G401.6 (cell line): Measurements from ENCODE around the gene CDH20.
A peak's percentile ranks its signal among the peaks of the same experiment; 100 is the strongest.

Experiments
- FAIRE-seq: peaks from 2 replicates; lab custom pipeline; 2012; peaks lifted over from hg19 to GRCh38; lab: Jason Lieb, UNC

Gene CDH20

DNA sequence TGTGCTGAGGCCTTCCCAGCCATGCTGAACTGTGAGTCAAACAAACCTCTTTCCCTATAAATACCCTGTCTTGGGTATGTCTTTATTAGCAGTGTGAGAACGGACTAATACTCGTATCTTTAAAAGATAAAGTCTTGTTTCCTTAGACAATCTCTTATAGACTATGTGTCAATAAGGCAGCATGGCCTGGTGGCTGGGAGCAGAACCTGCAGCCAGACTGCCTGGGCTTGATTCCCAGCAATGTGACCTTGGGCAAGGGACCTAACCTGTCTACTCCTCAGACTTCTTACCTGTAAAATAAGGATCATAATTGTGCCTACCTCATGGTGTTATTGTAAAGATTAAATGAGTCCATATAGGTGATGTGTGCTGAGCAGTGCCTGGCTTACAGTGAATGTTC is 198.7 kb downstream of the CDH20 start:
- FAIRE-seq: no peak

DNA sequence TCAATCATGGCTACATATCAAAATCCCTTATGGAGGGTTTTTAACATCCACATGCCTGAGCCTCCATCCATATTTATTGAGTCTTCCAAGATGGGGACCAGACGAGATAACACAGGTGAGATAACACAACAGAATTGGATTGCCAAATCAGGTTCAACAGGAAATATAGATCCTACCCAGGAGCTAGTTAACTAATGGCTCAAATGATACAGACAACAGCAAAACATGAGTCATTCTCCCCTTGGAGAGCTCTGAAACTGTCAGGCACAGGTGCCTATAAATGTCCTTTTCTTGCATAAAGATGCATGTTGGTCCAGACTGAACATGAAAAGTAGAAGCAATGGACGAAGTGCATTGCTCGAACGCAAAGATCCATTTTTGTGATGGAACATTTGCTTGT is 202.2 kb downstream of the CDH20 start:
- no peak for FAIRE-seq

DNA sequence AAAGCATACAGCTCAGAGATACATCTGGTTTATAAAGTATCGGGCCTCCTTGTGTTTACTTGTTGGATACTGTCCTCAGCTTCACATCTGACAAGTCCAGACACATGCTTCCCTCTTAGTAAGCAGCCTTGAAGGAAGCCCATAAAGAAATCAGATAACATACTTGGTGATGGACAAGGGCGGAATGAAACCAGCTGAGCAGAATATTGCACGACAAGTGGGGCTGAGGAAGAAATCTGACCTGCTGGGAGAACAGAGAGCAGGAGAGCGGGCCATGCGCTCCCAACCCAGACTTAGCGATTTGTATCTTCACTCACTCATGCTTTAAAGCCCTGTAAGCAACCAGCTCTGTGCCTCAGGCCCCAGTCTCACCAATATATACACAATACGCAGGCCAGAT is 208.4 kb downstream of the CDH20 start:
- FAIRE-seq: no peak

DNA sequence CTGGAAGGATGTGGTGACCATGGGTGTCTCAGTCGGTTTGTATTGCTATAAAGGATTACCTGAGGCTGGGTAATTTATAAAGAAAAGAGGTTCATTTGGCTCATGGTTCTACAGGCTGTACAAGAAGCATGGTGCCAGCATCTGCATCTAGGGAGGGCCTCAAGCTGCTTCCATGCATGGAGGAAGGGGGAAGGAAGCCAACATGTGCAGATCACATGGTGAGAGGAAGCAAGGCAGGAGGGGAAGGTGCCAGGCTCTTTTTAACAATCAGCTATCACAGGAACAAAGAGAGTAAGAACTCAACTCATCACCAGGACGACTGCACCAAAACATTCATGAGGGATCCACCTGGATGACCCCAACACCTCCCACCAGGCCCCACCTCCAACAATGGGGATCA is 209.4 kb downstream of the CDH20 start:
- FAIRE-seq: no peak

DNA sequence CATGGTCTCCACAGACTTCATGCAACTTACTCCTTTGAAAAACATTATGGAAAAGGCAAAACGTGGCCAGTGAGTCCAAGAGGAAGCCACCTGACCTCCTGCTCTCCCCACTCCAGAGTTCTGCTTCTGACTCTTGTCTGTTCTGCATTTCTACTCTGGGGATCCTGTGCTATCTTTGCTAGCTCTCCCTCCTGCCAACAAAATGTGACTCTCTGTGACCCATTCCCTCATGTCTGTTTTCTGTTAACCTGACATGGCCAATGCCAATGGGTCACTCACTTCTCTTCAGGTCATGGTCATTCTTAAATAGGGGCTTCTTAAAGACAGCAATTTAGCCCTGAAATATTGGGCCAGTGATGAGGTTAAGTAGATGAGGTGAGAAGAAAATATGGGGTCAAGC is 210.3 kb downstream of the CDH20 start:
- no peak for FAIRE-seq

DNA sequence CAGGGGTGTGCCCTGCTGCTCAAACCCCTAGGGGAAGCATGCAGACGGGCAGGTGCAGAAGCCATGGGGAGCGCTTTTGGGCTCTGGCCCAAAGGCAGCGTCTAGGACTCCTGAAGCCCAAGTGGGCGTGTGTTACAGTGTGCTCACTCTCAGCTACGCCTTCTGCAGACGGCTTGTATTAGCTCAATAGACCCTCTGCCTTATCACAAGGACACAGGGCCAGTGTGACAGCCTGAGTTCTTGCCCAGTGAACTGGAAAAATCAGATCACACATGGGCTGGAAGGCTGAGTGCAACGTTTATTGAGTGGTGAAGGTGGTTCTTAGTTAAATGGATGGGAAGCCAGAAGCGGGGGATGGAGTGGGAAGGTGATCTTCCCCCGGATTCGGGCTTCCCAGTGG is 210.9 kb downstream of the CDH20 start:
- no peak for FAIRE-seq

DNA sequence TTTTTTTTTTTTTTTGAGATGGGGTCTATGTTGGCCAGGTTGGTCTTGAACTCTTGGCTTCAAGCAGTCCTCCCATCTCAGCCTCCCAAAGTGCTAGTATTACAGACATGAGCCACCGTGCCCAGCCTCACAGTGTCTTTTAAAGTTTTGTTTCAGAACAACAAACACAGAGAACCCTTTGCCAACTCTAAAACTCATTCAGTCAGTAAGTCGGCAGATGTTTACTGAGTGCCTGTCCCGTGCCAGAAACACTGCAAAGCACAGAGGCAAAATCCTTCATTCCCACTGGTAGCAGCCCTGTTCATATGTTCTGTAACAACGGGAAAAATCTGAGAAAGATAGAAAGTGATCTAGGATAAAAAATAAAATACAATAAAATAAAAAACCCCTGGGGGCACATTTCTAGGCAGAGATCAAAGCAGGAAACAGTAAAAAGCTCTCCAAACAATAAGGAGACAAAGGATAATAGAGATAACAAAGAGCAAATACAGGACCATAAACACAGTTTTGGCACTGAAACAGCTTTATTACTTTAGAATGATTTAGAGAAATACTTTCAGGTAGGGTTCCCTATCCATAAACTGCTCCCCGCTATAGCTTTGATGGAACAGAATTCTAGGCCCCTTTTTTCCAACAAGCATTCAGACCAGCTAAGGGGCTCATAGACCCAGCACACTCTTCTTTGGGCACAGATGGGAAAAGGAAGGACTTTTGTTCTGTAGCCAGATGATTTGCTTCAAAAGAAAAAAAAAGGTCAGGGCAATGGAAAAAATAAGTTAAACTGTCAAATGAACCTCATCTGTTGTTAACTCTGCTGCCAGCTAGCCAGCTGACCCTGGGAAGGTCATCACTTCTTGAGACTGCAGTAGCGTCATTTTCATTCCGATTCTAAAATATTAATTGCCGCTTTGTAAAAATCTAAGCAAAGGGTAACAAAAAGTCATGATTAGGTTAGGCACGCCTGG is 212.3 kb downstream of the CDH20 start:
- FAIRE-seq: no peak

DNA sequence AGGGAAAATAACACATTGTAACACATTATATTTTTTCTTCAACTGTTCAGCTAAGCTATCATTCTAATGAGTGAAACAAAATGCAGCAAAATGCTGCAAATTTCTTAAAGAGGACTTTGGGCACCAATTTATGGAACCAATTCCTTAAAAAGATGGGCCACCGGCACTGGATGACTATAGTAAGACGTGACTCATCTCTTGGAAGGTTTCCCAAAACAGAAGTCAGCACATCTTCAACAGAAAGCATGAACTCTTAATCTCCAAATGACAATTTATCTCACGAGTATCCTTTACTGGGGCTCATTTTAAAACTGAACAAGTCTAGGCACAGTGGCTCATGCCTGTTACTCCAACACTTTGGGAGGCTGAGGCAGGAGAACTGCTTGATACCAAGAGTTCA is 213.4 kb downstream of the CDH20 start:
- FAIRE-seq: no peak

DNA sequence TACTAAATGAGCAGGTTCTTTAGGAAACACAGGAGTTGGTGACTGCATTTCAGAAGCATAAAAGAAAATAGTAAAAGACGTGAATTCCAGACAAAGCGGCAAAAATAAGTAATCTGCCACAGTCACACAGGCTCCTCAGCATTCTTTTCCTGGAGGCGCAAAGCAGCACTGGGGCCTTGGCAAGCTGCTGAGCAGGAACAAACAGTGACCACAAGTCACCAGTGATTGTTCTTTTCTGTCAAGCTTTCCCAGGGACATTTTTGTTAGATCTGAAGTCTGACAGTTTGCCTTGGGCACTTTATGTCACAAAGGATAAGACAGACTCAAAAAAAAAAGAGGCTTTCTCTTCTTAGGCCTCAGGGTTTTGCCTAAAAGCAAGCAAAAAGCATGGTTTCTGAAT is 216.2 kb downstream of the CDH20 start:
- FAIRE-seq: no peak

DNA sequence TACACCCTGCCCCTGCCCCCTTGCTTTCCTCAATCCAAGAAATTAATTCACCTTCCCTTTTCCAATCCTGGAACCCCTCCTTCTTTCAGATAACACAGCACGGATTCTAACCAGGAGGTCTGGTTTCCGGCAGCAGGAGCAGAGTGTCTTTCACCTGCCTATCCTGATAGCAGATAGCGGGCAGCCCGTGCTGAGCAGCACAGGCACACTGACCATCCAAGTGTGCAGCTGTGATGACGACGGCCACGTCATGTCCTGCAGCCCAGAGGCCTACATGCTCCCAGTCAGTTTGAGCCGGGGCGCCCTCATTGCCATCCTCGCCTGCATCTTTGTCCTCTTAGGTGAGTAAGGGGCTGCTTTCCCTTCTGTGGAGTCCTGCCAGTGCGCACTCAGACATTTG is 216.7 kb downstream of the CDH20 start:
- no peak for FAIRE-seq

DNA sequence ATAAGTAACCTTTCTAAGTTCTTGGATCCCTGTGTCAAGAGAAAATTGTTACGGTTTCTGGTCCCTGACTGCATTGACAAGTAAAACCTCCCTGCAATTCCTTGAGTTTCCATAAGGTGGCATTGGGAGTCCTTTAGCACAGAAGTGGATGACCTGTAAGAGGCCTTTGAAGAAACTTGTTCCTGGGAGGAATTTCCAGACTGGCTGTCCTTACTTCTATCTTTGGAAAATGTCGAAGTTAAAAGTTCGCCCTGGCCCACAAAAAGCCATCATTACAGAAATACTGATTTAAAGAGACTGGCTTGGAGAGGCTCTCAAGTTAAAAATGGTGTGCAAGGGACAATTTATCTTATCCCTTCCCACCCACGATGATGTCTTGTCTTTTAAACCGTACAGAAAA is 218.4 kb downstream of the CDH20 start:
- peak; percentile 48 for FAIRE-seq

DNA sequence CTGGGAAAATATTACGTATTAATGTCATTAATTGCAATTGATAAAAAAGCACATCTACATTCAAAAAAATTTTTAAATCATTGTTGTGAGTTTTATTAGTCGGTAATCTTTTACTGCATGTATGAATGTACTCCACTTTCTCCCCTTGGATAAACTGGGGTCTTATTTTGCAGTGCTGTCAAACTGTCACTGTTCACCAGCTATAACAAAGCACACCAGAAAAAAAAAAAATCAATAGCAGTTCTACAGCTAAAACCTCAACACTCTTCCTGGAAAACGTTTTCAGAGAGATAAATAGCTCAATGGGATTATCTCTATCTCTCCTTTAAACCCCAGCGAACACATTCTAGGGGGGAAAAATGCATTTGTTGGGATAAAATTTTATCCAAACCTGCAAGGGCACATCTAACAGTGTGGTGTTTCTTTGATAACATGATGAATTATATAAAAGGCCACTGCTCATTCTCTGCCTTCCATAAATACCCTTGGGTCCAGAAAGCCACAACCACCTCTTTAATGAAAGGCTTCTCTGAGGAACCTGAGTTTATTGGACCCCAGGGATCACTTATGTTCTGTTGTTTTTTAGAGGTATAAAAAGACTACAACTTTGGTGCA is 219.9 kb downstream of the CDH20 start:
- no peak for FAIRE-seq

DNA sequence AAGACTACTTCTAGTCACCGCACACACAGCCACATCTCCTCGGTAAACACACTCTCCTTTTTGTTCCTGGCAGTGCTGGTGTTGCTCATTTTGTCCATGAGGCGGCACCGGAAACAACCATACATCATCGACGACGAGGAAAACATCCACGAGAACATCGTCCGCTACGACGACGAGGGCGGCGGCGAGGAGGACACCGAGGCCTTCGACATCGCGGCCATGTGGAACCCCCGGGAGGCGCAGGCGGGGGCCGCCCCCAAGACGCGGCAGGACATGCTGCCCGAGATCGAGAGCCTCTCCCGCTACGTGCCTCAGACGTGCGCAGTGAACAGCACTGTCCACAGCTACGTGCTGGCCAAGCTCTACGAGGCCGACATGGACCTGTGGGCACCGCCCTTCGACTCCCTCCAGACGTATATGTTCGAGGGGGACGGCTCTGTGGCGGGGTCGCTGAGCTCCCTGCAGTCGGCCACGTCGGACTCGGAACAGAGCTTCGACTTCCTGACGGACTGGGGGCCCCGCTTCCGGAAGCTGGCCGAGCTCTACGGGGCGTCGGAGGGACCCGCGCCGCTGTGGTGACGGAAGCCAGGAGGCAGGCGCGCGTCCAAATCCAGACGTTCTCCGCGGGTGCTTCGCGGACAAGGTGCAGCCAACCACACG is 221.0 kb downstream of the CDH20 start:
- FAIRE-seq: no peak

DNA sequence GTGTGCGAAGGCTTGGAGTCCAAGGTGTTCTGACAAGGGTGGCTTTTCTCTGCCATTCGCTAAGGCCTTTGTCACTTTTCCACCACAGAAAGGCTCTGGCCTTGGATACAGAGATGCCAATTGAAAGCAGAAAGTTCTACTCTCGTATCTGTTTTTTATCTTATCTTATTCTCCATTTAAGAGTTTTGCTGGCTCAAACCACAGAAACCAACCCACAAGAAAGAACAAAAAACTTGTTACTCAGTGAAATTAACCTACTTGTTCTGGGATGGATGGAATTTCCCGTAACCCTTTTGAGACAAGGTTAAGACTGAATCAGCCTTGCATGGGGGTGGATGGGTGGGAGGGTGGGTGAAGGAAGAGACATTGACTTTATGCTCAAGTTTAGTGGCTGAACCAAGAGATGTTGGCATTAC is 221.7 kb downstream of the CDH20 start:
- no peak for FAIRE-seq

DNA sequence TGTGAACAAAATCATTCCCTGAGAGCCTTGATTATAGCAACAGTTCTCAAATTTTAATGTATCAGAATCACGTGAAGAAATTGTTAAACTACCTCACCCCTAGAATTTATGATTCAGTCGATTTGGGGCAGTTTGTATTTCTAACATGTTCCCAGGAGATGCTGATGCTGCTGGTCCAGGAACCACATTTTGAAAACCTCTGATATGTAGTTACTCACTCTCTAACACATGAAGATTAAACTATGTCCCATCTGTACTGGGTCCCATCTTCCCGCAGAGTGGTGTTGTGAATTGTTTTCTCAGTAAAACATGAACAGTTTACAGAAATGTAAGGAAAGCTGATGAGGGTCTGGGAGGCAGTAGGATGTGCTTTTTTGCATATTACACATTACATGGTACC is 223.1 kb downstream of the CDH20 start:
- no peak for FAIRE-seq

DNA sequence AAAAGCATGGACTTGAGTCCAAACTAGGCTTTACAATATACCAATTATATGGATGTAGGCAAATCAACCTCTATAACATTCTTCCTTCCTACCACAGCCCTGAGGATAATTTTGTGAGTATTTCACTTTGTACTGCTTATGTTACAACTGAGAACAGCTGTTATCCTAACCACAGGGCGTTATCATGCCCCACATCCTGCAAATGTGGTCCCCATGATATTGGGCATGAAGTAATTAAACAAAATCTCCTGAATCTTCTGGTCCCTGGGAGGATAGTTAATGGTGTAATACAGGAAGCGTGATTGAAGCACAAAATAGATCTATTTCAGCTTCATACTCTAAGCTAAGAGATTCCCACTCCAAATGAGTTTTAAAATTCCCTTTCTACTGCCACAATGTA is 223.6 kb downstream of the CDH20 start:
- no peak for FAIRE-seq

DNA sequence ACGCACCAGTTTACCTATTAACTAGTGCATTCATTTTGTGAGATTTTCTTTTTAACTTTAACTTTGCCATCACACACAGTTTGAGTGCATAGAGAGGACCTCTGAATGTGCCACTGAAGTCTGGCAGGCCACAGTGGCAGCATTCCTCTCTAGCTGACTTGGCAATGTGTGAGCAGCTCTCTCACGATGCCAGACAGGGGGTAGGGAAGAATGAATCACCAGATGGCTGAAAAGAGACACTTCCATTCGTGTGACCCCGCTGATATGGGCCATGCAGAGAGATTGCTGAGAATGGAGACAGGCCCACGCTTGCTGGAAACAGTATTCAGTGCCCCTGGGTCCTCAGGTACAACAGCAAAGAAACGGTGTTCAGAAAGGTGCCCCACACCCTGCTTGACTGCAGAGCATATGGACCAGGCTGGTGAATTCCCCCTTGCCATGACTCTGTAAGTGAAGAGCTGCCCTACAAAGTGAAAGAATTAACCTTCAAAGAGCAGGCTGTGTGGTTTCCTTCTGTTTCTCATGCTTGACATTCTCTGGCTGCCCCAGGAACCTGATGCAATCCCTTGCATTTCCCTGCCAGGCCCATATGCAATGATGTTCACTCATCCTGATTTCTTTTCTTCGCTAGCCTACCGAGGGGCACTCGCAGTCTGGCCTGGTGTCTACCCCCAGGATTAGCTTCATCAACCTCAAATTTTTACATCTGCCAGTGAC is 236.1 kb downstream of the CDH20 start:
- FAIRE-seq: no peak

DNA sequence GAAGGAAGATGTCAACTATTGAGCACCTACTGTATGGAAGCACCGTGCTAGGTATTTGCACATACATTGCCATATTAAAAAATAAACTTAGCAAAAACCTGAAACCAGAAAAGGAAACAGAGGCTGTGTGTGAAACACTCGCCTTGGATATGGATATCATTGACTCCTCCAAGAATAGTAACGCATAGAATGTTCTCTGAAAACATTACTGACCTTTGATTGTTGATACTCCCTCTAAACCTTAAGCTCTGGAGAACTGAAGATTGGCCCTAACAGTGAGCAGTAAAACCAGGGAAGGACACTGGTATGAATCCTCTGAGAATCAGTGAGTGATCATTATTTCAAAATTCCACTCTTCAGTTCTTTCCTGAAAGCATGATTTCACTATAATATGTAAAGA is 236.8 kb downstream of the CDH20 start:
- no peak for FAIRE-seq

DNA sequence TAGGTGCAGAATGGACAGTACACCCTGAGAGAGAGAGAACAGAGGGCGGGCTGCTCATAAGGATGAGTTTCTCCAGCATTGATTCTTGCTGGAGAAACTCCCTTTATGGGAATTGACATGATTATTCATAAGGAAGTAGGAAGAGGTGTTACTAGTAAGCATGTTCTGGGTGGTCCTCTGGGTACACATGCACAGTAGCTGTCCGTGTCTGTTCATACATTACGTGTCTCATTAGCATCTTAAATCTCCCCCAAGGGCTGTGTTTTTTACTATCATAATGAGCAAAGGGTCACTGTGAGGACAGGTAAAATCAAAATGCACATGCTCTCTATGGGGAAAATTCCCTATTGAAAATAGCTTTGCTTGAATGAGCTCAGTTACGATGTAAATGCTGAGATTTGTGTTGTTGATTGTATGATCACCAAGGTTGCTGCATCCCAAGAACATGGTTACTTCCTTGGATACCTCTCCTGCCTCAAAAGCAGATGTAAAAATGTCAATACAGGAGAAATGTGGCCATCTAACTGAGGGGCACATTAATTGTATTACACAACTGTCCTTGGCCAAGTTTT is 238.9 kb downstream of the CDH20 start:
- FAIRE-seq: no peak

DNA sequence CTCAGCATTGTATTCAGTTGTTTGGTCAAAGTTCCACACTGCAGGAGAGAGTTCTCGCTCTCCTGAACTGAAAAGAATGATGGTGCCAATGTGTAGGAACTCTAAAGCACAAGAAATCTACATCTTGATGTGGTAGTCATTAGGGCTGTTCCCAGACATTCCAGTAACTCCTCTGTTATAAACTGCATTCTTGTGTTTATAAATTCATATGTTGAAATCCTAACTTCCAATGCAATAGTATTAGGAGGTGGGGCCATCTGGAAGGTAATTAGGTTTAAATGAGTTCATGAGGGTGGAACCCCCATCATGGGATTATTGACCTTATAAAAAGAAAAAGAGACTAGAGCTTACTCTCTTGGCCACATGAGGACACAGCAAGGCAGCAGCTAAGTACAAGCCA is 239.6 kb downstream of the CDH20 start:
- FAIRE-seq: no peak

DNA sequence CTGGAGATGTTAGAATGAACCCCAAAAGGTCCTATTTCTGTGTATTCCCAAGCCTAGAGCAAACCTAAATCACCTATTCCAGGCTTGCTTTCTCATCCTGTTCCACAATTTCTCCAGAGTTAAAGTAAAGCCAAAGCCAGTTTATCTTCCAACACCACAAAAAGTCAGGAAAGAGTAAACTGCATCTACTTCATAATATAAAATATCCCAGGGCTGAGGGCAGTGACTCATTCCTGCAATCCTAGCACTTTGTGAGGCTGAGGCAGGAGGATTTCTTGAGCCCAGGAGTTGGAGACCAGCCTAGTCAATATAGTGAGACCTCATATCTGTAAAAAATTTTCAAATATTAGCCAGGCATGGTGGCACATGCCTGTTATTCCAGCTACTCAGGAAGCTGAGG is 241.4 kb downstream of the CDH20 start:
- FAIRE-seq: no peak

DNA sequence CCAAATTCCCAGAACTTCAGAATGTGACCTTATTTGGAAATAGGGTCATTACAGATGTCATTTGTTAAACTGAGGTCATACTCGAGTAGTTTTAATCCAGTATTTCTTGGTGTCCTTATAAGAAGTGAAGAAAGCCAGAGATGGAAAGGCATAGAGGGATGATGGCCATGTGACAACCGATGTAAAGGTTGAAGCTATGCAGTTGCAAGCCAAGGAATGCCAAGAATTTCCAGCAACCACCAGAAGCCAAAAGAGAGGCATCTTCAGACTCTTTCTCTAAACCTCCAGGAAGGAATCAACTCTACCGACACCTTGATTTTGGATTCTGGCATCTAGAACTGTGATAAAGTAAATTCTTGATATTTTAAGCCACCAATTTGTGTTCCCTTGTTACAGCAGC is 242.2 kb downstream of the CDH20 start:
- no peak for FAIRE-seq
